Fibroblast of lung (primary cell): ENCODE results near the gene UGT1A1.

Experiments
- CTCF ChIP-seq, 2 donors: IDR thresholded peaks in 1 of 2; conservative IDR thresholded peaks in 1 of 2; 1 replicate in 1 of 2; 2 replicates in 1 of 2; pipeline ENCODE4 v1.5.1; 2011 to 2012; ENCODE audit warnings: low read length in 2 of 2, control low read depth in 1 of 2, inconsistent platforms in 1 of 2, low read depth in 1 of 2, mild to moderate bottlenecking in 1 of 2
- EZH2 ChIP-seq: IDR thresholded peaks from 2 replicates; pipeline ENCODE4 v1.5.1; 2012; ENCODE audit warnings: low read length, control low read depth, mild to moderate bottlenecking; ENCODE audit errors: missing control alignments

GRCh38 chr2:233800208-233800607, 40.1 kb downstream of the UGT1A1 start:
- TF ChIP-seq CTCF (conservative IDR thresholded peaks at IDR 0.05 in 1 of 2, IDR thresholded peaks at IDR 0.05 in 1 of 2; ENCODE audit: low read depth in 1 of 2, low read length in 2 of 2) (no peak), EZH2 (no peak)
